ENCODE measurements around the gene FRAS1.

- TF ChIP-seq EZH2phosphoT487 (IDR thresholded peaks at IDR 0.05; ENCODE audit: borderline replicate concordance, low read length): no peak
- TF ChIP-seq, protein P1, sequence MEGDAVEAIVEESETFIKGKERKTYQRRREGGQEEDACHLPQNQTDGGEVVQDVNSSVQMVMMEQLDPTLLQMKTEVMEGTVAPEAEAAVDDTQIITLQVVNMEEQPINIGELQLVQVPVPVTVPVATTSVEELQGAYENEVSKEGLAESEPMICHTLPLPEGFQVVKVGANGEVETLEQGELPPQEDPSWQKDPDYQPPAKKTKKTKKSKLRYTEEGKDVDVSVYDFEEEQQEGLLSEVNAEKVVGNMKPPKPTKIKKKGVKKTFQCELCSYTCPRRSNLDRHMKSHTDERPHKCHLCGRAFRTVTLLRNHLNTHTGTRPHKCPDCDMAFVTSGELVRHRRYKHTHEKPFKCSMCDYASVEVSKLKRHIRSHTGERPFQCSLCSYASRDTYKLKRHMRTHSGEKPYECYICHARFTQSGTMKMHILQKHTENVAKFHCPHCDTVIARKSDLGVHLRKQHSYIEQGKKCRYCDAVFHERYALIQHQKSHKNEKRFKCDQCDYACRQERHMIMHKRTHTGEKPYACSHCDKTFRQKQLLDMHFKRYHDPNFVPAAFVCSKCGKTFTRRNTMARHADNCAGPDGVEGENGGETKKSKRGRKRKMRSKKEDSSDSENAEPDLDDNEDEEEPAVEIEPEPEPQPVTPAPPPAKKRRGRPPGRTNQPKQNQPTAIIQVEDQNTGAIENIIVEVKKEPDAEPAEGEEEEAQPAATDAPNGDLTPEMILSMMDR (conservative IDR thresholded peaks at IDR 0.05; ENCODE audit: low read depth, low read length): no peak
- TF ChIP-seq EZH2 (IDR thresholded peaks at IDR 0.05; ENCODE audit: low read length, unreplicated experiment): no peak
Observed at GRCh38 chr4:78218260-78218659, 161.1 kb downstream of the FRAS1 start.

All from PC-3 (cell line).